DND-41 (cell line): ENCODE measurements around the gene TMED3.

ENCODE experiments used
- ATAC-seq: fragments of 200-7000 bp; cut with Tn5 transposase; 3 replicates; pipeline ENCODE4 v1.9.1; 2021; ENCODE audit warnings: low read depth; ENCODE audit not compliant: insufficient read depth
- DNase-seq: peaks from one replicate; pipeline ENCODE4 v3.0.0-alpha.2; 2020
- H2AFZ ChIP-seq: 2 replicates; pipeline ENCODE4 v1.6.0; 2012; ENCODE audit warnings: low read depth, low read length
- H3K27ac ChIP-seq: 2 replicates; pipeline ENCODE4 v1.5.1; 2012; ENCODE audit warnings: low read length, inconsistent platforms
- H3K27me3 ChIP-seq: fragments of 200-600 bp; sonication (generic); 2 replicates; pipeline ENCODE4 v1.6.0; 2012; ENCODE audit warnings: low read length, mild to moderate bottlenecking, inconsistent platforms; ENCODE audit not compliant: insufficient read depth, poor library complexity
- H3K36me3 ChIP-seq: 2 replicates; pipeline ENCODE4 v1.5.1; 2012; ENCODE audit warnings: low read length, inconsistent platforms; ENCODE audit not compliant: insufficient read depth
- H3K4me1 ChIP-seq: 2 replicates; pipeline ENCODE4 v1.5.1; 2012; ENCODE audit warnings: mild to moderate bottlenecking, low read length; ENCODE audit not compliant: insufficient read depth
- H3K4me2 ChIP-seq: 2 replicates; pipeline ENCODE4 v1.6.0; 2012; ENCODE audit warnings: mild to moderate bottlenecking, moderate library complexity, low read length, inconsistent platforms; ENCODE audit not compliant: insufficient read depth
- H3K4me3 ChIP-seq, 2 experiments: fragments of 200-600 bp in 1 of 2; shearing (Covaris generic) in 1 of 2; 2 replicates each; pipeline ENCODE4 v1.5.1; 2012 to 2016; ENCODE audit warnings: inconsistent platforms in 2 of 2, low read length in 2 of 2, mild to moderate bottlenecking in 2 of 2, low read depth in 1 of 2, moderate library complexity in 1 of 2
- H3K79me2 ChIP-seq: 2 replicates; pipeline ENCODE4 v1.6.0; 2012; ENCODE audit warnings: low read length, inconsistent platforms; ENCODE audit not compliant: insufficient read depth
- H3K9ac ChIP-seq: 2 replicates; pipeline ENCODE4 v1.6.0; 2012; ENCODE audit warnings: low read depth, mild to moderate bottlenecking, inconsistent platforms, low read length, moderate library complexity
- H3K9me3 ChIP-seq: 2 replicates; pipeline ENCODE4 v1.5.1; 2012; ENCODE audit warnings: low read length, moderate library complexity, mild to moderate bottlenecking, inconsistent platforms; ENCODE audit not compliant: insufficient read depth, severe bottlenecking
- H4K20me1 ChIP-seq: 2 replicates; pipeline ENCODE4 v1.6.0; 2012; ENCODE audit warnings: low read length; ENCODE audit not compliant: insufficient read depth
- CTCF ChIP-seq: IDR thresholded peaks from 2 replicates; pipeline ENCODE4 v1.5.1; 2012; ENCODE audit warnings: borderline replicate concordance, low read length, moderate library complexity, mild to moderate bottlenecking; ENCODE audit not compliant: poor library complexity, severe bottlenecking; ENCODE audit errors: extremely low read depth
- EZH2 ChIP-seq: IDR thresholded peaks from 3 replicates; pipeline ENCODE4 v1.6.1; 2012; ENCODE audit warnings: borderline replicate concordance, low read depth, mild to moderate bottlenecking, moderate library complexity, low read length, inconsistent platforms; ENCODE audit not compliant: severe bottlenecking

The TMED3 gene

DNA sequence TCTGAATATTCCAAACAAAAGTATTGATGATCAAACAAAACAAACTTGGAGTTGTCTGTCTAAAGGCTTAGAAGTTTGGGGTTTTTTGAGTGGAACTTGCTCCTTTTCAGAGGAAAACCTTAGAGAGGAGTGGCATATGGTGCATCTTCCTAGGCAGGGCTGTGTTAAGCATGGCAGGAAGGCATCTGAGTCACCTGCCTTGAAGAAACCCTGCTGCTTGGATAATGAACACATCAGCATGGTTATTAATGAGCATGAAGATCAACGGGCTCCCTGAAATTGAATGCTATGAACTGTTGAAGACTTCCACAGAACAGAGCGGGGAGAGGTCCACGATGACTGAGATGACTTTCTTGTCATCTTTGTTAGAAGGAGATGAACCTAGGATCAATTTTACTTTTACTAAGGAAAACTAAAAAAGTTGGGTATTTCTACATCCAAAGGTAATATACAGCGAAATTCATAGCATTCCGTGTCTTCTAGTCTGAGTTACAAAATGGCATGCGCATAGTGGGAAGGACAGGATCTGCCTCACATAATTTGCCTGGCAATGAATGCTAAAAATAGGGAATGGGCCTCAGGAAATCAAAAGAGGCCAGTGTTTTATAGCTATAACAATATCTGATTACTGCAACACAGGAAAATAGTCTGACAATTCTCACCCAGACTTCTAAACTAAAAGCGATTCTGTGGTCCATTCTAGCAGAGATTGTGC is 11.6 kb upstream of the TMED3 start:
- Histone ChIP-seq H3K27ac (no peak overlapping the region), H3K27me3 (peaks cover 7% of the 10 kb centered on the region), H3K4me3 (no peak overlapping the region), H3K4me2 (no peak overlapping the region), H3K36me3 (no peaks in the 10 kb centered on the region), H2AFZ (no peak overlapping the region), H3K9me3 (no peaks in the 10 kb centered on the region), H4K20me1 (no peaks in the 10 kb centered on the region), H3K79me2 (no peaks in the 10 kb centered on the region), H3K4me1 (no peaks in the 10 kb centered on the region), H3K9ac (no peak overlapping the region)
- DNase-seq: no peak
- no peak for ATAC-seq
- TF ChIP-seq CTCF (no peak), EZH2 (no peak)

- Histone ChIP-seq H2AFZ (no peak overlapping the region), H3K27ac (no peak overlapping the region), H4K20me1 (no peaks in the 10 kb centered on the region), H3K4me2 (no peak overlapping the region), H3K9ac (no peak overlapping the region), H3K9me3 (no peaks in the 10 kb centered on the region), H3K36me3 (no peaks in the 10 kb centered on the region), H3K27me3 (peaks cover 10% of the 10 kb centered on the region), H3K4me3 (no peak overlapping the region), H3K4me1 (no peaks in the 10 kb centered on the region), H3K79me2 (no peaks in the 10 kb centered on the region)
- no peak for TF ChIP-seq EZH2
- TF ChIP-seq CTCF: no peak
- no peak for ATAC-seq
- DNase-seq: no peak
Observed at GRCh38 chr15:79299841-79300235, 11.1 kb upstream of the TMED3 start.

DNA sequence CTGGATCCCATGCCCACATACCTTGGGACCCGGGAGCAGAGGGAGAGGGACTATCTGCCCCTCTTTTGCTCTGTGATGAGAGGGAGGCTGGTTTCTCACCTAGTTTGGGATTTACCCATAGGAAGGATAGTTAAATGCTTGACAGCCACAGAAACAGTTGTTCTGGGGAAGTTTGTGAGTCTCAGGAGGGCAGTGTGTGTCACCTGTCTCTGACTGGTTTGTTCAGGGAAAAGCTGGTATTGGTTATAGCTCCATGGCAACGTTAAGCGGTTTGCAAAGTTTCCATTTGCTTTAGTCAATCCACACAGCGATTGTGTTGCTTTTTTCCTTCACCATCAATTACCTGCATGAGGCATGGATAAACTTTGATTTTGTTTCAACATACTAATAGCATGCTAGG is 3.7 kb upstream of the TMED3 start:
- no peak for TF ChIP-seq CTCF
- no peak for TF ChIP-seq EZH2
- no peaks in the 10 kb centered on the region for H3K9me3 ChIP-seq
- no peak overlapping the region for H3K27ac ChIP-seq
- peaks cover 13% of the 10 kb centered on the region for H3K79me2 ChIP-seq
- ATAC-seq (no peak), DNase-seq (no peak)
- H3K9ac ChIP-seq: no peak overlapping the region
- H3K36me3 ChIP-seq: no peaks in the 10 kb centered on the region; the same call in 1 of the 2 replicates
- peaks cover 8% of the 10 kb centered on the region for H3K27me3 ChIP-seq
- H3K4me2 ChIP-seq: no peak overlapping the region
- H3K4me3 ChIP-seq: no peak overlapping the region
- H3K4me1 ChIP-seq: peaks cover 14% of the 10 kb centered on the region
- H4K20me1 ChIP-seq: no peaks in the 10 kb centered on the region
- H2AFZ ChIP-seq: no peak overlapping the region

GRCh38 chr15:79308874-79309273 is 2.0 kb upstream of the TMED3 start:
- ATAC-seq (no peak), DNase-seq (no peak)
- Histone ChIP-seq H3K4me2 (no peak overlapping the region), H3K4me3 (no peak overlapping the region), H4K20me1 (peaks cover 3% of the 10 kb centered on the region; the same call in 1 of the 2 replicates), H2AFZ (no peak overlapping the region), H3K36me3 (peaks cover 12% of the 10 kb centered on the region), H3K4me1 (peaks cover 27% of the 10 kb centered on the region), H3K27me3 (peaks cover 8% of the 10 kb centered on the region), H3K9me3 (no peaks in the 10 kb centered on the region), H3K9ac (no peak overlapping the region), H3K27ac (no peak overlapping the region), H3K79me2 (peaks cover 26% of the 10 kb centered on the region)
- TF ChIP-seq CTCF: no peak
- TF ChIP-seq EZH2: no peak
